GM21390 (cell line): ENCODE measurements around the gene LCA5.
"Not testable (repeated sequence)": the region's sequence is repeated elsewhere in the genome, so short reads cannot be mapped to it uniquely, and the experiment has no call there.

Experiments used
- ATAC-seq: cut with Tn5 transposase; IDR thresholded peaks from one replicate; pipeline ENCODE4 v1.9.1; 2021; ENCODE audit not compliant: unreplicated experiment

Gene LCA5

DNA sequence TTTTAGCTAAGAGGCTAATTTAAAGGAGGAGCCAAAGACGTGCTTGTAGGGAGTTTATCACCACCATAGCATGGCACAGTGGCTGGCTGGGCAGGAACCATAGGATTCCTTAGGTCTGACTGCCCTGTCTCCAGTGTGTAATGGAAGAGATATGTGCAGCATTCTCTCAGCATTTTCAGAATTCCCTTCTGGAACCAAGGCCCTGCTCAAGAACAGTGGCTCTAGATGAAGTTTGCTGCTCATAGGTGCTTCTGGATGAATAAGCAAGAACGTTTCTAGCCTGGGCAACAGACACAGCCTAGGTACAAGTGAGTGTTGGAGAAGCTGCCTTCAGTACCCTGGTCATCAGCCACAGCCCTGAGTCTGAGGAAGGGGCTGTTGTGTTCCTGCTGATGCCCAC, 69.1 kb downstream of the LCA5 start:
- ATAC-seq: no peak

DNA sequence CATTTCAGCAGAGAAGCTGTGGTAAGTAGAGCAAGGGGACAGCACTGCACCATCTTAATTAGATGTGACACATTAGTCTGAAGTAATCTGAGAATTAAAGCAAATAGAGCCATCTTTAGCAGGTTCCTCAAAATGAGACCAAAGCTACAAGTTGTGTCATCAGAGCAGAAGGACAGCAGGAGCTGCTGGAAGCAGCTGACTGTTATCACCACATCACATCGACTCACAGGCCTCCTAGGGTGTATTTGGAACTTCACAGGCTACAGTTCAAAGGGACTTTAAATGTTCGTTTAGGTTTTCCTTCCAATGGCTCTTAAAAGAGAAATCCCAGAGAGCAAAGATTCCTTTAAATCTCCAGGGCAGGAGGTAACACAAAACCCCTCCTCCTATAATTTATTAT, 69.5 kb downstream of the LCA5 start:
- no peak for ATAC-seq

DNA sequence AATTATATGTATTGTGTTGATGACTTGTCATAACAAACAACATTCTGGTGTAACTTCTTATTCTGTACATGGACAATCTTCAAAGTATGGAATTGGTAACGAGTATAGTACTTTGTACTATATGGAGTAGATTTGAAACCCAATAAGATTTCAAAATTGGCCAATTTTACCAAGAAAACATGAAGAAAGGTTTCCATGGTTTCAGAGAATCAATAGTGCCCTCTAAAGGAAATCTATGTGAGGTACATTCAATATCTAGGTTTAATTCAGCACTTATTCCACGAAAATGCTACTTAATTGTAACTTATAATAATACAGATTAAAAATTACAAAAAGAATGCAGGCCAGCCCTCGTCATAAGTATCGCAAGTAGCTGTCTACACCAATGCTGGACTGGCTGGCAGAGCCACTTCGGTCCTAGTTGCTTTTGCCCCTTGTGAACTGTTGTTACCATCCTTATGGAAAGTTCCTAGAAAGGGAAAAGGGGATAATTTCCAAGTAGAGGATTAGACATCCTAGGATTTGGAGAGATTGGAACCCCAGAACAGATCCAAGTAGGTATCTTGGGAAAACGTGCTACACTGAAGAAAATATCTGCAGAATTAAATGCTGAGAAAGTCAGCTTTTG, 70.9 kb downstream of the LCA5 start:
- no peak for ATAC-seq

DNA sequence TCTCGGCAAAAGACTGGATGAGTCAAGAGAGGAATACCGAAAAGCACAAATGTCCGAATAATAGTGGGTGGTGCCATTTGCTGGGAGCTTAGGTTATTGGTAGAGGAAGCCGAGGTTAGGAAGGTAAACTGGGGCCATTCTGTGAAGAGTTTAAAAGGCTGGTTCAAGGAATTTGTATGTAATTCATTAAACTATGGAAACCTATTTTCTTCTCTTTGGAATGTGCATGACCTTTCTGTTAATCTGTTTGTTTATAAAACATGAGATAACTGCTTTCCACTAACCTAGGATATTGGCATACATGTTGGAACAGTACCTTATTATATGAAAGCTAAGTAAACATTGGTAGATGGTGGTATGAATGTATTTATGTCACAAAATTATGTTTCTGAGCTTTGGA, 71.8 kb downstream of the LCA5 start:
- no peak for ATAC-seq

DNA sequence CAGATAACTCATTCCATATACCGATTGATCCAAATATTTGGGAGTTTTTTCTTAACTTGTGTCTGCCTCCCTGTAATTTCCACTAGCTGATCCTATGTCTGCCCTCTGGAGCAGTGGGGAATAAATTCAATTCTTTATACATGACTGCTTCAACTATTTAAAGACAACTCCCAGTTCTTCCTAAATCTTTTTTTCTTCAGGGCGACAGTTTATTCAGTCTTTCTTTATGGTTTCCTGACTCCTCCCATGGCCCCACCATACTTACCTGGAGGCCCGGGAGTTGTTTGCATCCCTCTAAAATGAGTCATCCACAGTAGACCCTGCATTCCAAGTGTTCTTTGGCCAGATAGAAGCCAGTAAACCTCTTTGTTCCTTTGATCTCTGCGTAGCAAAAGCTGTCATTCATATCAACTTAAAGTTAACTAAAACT, 73.6 kb downstream of the LCA5 start:
- ATAC-seq: no peak

DNA sequence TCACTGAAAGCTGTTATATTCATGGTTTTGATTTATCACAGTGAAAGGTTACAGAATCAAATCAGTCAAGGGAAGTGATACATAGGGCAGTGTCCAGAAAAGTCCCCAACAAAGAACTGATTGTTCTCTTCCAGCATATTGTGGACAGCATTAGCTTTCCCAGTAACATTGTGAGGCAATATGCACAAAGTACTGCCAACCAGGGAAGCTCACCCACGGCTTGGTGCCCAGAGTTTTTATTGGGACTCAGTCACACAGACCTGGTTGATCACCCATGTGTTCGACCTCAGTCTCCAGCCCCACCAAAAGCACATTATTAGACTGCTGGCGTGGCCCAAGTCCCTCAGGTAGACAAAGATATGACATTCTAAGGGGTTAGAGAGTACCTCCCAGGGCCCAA, 76.0 kb downstream of the LCA5 start:
- no peak for ATAC-seq

DNA sequence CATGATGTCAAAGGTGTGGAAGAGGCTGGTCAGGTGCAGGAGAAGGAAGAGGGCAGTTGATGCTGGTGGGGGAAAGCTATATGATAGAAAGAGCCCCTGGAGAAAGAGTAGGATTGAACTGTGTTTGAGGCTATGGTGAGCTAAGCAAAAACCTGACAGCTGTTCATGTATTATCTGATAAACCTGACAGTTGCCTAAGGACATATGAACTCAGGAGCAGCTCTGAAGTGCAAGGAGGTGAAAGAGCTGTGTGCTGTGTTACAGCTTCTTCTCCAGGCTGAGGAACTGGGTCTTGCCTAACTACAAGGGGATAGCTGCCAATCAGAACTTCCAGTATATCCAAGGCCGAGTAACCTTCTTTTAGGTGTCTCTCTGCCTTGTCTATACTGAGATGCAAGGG, 81.8 kb downstream of the LCA5 start:
- ATAC-seq: no peak

DNA sequence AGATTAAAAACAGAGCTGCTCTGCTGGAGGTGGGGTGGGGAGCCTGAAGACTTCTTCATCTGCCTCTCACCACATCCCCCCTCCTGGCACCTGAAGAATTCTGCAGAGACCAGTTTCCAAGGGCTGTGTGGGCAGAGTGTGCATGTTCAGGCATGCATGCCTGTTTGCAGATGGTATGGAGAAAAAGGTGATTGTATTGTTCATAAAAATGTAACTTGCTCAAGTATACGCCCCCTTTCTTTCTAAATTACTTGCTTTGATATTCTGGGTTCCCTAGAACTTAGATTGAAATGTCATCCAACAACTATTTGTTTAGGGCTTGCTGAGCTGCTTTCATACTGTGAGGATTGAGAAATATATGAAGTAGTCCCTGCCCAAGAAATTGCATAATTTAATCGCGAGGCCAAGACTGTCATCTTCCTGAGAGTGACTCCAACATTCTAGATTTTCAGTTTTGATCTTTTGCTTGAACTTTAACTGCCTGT, 83.6 kb downstream of the LCA5 start:
- ATAC-seq: no peak

DNA sequence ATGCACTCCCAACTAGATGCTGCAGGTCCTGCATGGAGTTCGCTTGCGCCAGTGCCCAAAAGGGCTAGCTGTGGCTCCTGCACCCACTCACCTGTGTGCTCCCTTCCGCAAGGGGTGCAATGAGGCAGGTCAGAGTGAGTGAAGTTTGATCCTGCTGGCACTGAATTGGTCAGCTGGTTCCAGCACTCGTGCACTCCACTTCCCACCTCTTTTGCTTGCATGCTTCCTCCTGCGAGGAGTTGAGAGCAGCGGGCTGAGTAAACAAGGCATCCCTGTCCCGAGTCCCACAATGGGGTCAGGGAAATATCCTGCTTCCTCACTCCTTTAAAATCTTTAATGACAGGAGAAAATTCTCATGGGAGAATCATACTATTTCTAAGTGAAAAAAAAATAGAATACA, 86.2 kb downstream of the LCA5 start:
- ATAC-seq: no peak

DNA sequence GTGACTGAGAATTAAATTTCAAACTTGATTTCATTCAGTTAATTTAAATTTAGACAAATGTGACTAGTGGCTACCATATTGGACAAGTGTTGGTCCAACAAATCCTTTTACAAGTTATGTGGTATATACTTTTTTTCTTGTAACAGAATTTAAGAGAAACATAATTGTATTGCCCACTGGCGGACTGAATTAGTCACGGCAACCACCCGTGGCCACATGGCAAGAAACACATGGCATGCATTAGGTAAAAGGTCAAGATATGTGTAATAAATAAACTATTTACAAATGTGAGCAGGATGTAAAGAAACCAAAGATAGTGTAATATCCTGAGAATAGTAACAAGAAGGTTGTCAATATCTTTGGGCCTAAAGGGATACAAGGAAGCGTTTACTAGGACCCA, 91.2 kb downstream of the LCA5 start:
- ATAC-seq: no peak

DNA sequence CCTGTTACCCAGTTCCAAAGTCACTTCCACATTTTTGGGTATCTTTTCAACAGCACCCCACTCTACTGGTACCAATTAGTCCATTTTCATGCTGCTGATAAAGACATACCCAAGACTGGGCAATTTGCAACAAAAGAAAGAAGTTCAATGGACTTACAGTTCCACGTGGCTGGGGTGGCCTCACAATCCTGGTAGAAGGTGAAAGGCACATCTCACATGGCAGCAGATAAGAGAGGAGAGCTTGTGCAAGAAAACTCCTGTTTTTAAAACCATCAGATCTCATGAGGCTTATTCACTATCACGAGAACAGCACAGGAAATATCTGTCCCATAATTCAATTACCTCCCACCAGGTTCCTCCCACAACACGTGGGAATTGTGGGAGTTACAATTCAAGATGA, 93.4 kb downstream of the LCA5 start:
- not testable (repeated sequence) for ATAC-seq

DNA sequence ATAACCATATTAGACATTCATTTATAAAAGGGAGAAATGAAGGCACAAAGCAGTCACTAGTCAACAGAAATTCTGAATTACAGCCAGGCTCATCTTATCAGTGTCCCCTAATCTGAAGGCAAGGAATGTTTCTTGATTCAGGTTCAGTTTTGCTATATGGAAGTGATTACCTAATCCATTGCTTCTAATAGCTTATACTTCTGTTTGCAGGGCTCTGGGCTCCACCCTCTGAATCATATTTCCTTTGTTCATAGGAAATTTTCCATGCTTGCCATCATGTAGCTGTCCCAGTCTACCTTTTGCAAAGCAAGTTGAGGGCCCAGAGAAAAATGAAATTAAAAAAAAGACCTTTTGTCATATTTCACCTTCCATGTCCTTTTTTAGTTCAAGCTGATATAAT, 96.0 kb downstream of the LCA5 start:
- ATAC-seq: no peak

DNA sequence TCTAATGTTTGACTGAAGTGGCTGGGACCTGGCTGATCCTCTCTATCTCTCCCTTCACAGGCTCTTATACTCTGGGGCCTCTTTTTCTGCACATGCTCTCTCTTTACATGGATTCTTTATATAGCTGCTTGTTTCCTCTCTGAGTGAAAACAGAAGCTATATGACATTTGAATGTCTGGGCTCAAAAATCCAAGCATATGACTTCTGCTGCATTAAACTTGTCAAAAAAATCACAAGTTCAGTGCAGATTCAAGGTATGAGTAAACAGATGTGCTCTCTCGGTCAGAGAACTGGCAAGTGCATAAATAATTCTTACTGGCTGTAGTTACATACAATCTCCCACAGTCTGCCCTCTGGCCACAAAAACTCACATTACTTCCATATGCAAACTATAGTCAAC, 96.6 kb downstream of the LCA5 start:
- ATAC-seq: peak; percentile 51

DNA sequence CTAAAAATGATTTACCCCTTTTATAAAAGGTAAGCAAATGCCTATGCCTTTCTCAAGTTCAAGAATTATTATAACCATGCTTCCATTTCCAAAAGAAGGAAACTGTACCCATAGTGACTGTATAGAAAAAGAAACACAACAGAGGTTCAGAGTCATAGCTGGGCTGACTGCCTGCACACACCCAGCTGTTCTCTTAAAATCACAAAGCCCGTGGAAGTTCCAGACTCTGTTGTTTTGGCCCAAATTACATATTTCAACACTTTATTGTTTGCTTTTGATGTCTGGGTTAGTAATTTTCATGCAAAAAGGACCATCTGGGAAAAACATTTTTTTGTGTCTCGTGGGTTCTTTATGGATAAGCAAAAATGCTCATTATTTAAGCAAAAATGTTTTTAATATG, 99.2 kb downstream of the LCA5 start:
- ATAC-seq: no peak

DNA sequence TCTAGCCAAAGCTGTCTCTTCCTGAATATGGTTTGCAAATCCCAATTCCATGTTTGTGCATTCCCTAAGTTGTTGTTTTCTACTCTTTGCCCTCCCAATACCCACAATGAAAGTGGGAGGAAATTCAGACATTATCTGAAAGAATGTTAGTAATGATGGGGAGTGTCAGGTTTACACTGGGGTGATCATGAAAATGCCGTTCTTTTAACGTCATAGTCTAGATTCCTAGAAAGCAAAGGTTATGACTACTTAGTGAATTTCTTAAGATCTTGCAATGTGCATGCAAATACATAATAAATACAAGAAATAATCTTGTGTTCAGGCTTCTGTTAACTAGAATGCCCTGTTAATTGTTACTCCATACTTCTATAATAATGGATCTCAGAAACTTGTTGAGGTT, 101.0 kb downstream of the LCA5 start:
- no peak for ATAC-seq

DNA sequence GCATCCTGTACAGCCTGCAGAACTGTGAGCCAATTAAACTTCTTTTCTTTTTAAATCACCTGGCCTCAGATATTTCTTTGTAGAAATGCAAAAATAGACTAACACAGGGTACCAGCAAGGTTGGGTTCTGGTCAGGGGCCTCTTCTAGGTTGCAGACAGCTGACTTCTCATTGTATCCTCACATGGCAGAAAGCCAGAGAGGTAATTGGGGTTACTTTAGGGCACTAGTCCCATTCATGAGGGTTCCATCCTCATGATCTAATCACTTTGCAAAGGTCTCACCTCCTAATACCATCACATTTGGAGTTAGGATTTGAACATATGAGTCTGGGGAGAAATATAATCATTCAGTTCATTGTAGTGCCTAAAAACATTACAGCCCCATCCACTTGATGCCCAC, 101.5 kb downstream of the LCA5 start:
- ATAC-seq: no peak
